ENCODE measurements around the gene FGF11.
"Not testable (repeated sequence)": the region's sequence is repeated elsewhere in the genome, so short reads cannot be mapped to it uniquely, and the experiment has no call there.

FGF11 gene

GRCh38 chr17:7462474-7463371 is 23.4 kb downstream of the FGF11 start:
- no peak for DNase-seq (ENCODE audit: low read depth)

GRCh38 chr17:7463372-7463846 is 24.1 kb downstream of the FGF11 start:
- no peak for DNase-seq (ENCODE audit: low read depth)

- no peak for DNase-seq (ENCODE audit: low read depth)
Measured at GRCh38 chr17:7464081-7464480, 24.8 kb downstream of the FGF11 start.

- DNase-seq (ENCODE audit: low read depth) = no peak
Measured at GRCh38 chr17:7465597-7466275, 26.4 kb downstream of the FGF11 start.

- DNase-seq (ENCODE audit: low read depth) = no peak
Measured at GRCh38 chr17:7466318-7466638, 27.0 kb downstream of the FGF11 start.

- DNase-seq (ENCODE audit: low read depth) = no peak
Measured at GRCh38 chr17:7466639-7467341, 27.5 kb downstream of the FGF11 start.

GRCh38 chr17:7467498-7467897 is 28.2 kb downstream of the FGF11 start:
- DNase-seq (ENCODE audit: low read depth) = no peak

- no peak for DNase-seq (ENCODE audit: low read depth)
Measured at GRCh38 chr17:7468290-7468689, 29.0 kb downstream of the FGF11 start.

GRCh38 chr17:7468804-7469389 is 29.6 kb downstream of the FGF11 start:
- DNase-seq (ENCODE audit: low read depth) = no peak

GRCh38 chr17:7469843-7470242 is 30.5 kb downstream of the FGF11 start:
- DNase-seq (ENCODE audit: low read depth) = not testable (repeated sequence)

GRCh38 chr17:7470457-7470973 is 31.2 kb downstream of the FGF11 start:
- DNase-seq (ENCODE audit: low read depth) = not testable (repeated sequence)

GRCh38 chr17:7471729-7472128 is 32.4 kb downstream of the FGF11 start:
- DNase-seq (ENCODE audit: low read depth) = no peak

- not testable (repeated sequence) for DNase-seq (ENCODE audit: low read depth)
Measured at GRCh38 chr17:7474767-7475166, 35.5 kb downstream of the FGF11 start.

- no peak for DNase-seq (ENCODE audit: low read depth)
Measured at GRCh38 chr17:7475764-7476422, 36.6 kb downstream of the FGF11 start.

GRCh38 chr17:7476494-7476893 is 37.2 kb downstream of the FGF11 start:
- DNase-seq (ENCODE audit: low read depth) = no peak

GRCh38 chr17:7476951-7477350 is 37.6 kb downstream of the FGF11 start:
- no peak for DNase-seq (ENCODE audit: low read depth)

- DNase-seq (ENCODE audit: low read depth) = no peak
Measured at GRCh38 chr17:7477392-7478275, 38.3 kb downstream of the FGF11 start.

GRCh38 chr17:7478276-7479212 is 39.2 kb downstream of the FGF11 start:
- peak; percentile 40 for DNase-seq (ENCODE audit: low read depth)
